Stimulated activated CD8-positive, alpha-beta memory T cell treated with anti-CD3 and anti-CD28 coated beads, Interleukin-12 subunit alpha, Interleukin-12 subunit beta, amount 100 ng/mL, for 4 hours (primary cell): ENCODE measurements around the gene TMEM255B.
"Not testable (repeated sequence)": the region's sequence is repeated elsewhere in the genome, so short reads cannot be mapped to it uniquely, and the experiment has no call there.

Source experiments
- DNase-seq: peaks from one replicate; pipeline ENCODE4 v3.0.0-alpha.2; 2020; ENCODE audit warnings: low read depth

Gene TMEM255B

DNA sequence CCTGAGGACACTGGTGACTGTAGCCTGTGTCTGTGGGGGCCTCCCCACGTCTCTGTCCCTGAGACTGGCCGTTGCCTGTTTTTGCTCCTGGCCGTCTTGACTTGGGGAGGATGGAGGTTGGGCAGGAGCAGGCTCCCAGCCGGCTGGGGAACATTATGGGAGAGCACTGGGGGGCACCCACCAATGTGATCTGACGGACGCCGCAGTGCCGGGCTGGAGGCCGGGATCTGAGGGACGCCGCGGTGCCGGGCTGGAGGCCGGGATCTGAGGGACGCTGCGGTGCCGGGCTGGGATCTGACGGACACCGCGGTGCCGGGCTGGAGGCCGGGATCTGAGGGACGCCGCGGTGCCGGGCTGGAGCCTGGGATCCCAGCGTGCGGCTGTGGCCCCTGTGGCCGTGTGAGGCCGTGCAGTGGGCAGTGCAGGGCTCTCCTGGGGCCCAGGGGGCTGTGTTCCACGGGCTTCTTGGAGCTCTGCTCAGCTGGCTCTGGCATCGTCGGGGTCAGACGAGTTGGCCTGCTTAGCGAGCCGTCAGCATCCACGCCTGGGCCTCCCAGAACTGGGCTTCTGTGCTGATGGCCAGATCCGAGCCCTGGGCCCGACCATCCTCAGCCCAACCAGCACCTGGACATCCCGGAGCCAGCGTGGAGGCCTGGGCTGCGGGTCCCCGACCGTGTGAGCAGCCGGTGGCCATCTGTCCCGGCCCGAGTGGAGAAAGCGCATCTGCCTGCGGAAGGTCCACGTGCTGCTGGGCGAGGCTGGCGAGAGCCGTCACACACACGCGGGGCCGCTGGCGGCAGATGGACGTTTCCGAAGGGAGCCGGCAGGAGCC lies 59.0 kb downstream of the TMEM255B start:
- DNase-seq = no peak

DNA sequence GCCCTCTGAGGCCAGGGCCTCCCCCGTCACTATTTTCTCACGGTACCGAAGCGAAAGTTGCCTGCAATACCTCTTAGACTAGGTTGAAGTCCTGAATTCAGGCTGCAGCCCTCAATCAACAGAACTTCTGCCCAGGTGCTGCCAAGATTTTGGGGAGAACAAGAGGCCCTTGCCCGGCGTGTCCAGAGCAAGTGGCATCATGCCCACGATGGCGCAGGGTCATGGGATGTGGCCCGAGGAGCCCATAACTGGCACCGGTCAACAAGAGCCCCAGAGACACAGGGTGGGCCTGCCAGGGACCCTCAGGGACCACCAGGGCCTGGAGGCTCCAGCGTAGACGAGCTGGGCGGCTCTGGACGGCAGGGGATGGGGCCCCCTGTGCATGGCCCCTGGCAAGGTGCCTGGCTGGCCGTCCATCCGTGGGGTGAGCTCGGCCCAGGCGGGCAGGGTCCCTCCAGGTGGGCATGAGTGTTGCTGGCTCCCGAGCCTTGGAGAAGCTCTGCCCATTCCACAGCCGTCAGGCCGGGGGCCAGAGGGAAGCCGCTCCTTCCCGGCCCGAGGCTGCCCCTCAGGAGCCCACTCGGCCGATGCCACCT lies 59.8 kb downstream of the TMEM255B start:
- no peak for DNase-seq

DNA sequence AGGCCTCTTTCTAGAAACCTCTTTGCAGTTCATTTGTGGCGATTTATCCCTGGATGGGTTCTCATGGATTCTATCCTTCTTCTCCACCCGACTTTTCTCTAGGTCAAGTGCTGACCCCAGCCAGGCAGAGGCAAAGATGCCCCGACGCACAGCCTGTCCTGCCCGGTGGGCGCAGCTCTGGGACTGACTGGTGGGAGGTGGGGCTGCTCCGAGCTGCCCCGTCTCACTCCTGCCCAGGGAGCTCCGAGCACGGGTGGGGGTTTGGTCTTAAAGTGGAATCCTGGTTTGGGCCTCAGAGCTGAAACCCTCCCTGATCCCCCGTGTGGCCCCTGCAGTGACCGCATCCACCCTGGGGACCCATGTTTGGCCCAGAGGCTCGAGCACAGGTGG lies 60.3 kb downstream of the TMEM255B start:
- DNase-seq = no peak

- no peak for DNase-seq
These were observed 61.0 kb downstream of the TMEM255B start for GRCh38 chr13:113819731-113820715.

GRCh38 chr13:113820813-113821651 lies 62.0 kb downstream of the TMEM255B start:
- no peak for DNase-seq

DNA sequence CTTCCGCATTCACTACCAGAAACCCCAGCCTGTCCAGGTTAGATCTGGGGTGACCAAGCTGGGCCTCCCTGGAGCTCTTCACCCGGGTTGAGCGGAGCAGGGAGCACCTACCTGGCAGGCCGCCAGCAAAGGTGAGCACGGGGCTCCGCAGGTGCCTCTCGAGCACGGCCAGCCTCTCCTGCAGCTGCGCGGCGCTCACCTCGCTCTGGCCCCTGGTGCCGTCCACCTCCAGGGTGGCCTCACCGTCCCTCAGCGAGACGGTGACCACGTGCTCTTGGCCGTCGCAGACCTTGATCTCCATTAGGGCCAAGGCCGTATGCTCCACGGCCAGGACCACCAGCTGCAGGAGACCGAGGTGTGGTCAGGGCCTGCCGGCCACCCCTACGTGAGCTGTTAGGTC lies 62.8 kb downstream of the TMEM255B start:
- no peak for DNase-seq

GRCh38 chr13:113822266-113822665 lies 63.2 kb downstream of the TMEM255B start:
- DNase-seq = no peak

DNA sequence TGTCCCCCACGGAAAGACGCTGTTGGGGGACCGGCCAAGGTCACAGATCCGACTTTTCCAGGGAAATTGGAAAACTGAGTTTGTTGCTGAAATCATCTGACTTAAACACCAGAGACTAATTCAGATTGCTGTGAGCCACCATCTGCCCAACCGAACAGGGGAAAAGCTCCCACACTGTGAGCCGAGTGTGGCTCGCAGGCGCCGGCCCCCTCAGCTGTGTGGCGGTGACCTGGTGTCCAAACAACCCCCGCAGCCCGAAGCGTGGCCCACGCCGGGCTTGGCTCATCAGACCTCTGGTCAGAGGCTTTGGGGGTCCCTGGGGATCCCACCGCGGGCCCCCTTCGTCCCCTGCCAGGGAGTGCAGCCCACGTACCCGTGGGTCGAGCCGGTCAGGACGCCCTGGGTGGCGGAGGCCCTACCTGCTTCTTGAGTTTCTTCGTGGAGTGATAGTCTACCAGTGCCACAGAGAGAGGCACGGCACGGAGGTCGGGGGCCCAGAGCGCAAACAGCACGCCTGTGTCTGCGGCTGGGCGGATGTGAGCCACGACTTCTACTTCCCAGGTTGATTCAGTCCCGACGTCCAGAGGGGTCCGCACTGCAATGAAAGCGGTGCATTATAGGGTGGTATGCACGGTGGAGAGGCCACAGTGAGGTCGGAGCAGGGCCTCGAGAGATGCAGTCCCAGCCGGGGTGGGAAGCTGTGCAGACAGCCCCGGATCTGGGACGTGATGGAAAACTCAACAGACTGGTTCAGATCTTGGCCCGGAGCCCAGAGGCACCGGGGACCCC lies 64.1 kb downstream of the TMEM255B start:
- no peak for DNase-seq

- no peak for DNase-seq
These were observed 64.7 kb downstream of the TMEM255B start for GRCh38 chr13:113823771-113824170.

GRCh38 chr13:113825841-113826240 lies 66.8 kb downstream of the TMEM255B start:
- DNase-seq = no peak

GRCh38 chr13:113826446-113826845 lies 67.4 kb downstream of the TMEM255B start:
- not testable (repeated sequence) for DNase-seq

- DNase-seq = no peak
These were observed 68.0 kb downstream of the TMEM255B start for GRCh38 chr13:113827021-113827420.

DNA sequence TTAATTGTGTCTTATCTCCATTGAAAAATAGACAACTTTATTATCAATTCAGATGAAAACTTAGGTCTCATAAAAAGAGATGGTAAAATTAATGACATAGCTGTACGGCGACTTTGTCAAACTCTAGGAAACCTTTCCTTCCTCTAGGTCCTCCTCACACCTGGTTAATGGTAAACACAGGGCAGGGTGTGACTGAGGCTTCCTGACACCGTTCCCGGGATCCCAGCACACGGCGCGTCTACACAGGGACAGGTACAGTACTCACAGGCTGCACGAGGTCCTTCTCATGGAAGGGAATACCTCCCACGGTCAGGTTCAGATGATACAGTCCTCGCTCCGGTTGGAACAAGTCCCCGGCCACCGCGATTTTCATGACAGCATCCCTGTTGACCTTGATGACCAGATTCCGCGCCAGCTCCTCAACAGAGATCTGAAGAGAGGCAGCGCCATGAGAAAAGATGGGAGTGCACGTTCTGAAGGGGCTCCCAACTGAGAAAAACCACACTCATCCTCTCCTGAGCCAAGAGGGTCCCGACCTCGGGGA lies 69.3 kb downstream of the TMEM255B start:
- no peak for DNase-seq

GRCh38 chr13:113830426-113830950 lies 71.5 kb downstream of the TMEM255B start:
- DNase-seq = not testable (repeated sequence)

DNA sequence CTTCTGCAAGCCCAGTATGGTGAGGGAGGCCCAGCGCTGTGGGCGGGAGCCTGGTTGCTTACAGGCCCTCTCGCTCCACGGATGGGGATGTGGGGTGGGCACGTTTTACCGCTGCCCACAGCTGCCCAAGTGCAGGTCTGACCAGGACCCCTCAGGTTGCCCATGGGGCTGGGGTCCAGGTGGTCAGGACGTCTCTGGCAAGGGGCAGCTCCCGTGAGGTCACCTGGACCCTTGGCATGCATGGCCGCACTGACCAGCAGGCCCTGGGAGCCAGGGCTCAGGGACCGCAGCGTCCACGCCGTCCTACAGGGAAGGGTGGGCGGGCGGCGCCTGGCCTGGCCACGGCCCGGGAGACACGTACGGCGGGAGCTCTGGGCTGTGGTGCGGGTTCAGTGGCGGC lies 72.0 kb downstream of the TMEM255B start:
- no peak for DNase-seq

DNA sequence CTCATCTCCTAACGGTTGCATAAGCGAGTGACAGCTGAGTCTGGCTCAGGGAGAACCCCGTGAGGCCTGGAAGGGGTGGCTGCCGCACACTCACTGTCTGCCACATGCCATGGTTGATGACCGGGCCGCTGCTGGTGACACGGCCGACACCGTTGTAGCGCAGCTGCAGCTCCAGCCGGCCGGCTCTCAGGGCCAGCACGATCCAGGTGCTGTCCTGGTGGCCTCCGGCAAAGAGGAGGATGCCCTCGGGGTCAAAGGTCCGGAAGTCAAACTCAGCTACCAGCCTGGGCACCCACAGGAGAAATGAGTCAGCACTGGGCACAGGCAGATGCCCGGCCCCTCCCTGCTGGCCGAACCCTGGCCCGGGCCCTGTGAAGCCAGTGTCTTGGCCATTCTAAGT lies 73.2 kb downstream of the TMEM255B start:
- no peak for DNase-seq

- no peak for DNase-seq
These were observed 73.6 kb downstream of the TMEM255B start for GRCh38 chr13:113832631-113833030.

DNA sequence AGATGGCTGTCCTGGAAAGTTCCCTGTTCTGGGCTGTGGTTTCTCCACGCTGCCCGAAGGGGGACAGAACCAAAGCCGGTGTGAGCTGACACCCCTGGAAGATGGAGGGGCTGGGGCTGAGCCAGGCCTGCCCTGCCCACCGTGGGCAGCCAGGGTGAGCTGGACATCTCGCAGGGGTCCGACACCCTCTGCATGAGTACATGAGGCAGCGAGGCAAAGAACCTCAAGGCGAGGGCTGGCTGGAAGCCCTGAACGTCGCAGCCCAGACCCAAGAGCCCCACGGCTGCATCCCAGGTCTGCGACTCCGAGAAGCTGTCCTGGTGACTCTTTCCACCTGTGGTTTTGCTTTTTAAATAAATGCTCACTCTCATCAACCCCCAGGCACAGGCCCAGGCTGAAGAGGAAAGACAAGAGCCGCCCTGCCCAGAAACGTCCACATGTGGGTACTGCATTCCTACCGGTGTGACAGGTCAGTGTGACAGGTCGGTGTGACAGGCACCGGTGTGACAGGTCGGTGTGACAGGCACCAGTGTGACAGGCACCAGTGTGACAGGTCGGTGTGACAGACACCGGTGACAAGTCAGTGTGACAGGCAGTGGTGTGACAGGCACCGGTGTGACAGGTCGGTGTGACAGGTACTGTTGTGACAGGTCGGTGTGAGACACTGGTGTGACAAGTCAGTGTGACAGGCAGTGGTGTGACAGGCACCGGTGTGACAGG lies 74.2 kb downstream of the TMEM255B start:
- DNase-seq = no peak

DNA sequence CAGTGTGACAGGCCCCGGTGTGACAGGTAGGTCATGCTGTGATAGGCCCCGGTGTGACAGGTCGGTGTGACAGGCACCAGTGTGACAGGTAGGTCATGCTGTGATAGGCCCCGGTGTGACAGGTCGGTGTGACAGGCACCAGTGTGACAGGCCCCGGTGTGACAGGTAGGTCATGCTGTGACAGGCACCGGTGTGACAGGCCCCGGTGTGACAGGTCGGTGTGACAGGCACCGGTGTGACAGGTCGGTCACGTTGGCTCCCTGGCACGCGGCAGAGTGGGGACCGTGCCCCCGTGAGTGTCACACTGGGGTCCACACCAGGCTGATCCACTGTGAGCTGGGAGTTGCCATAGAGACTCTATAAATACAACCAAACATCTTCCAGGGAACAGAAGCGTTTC lies 75.0 kb downstream of the TMEM255B start:
- DNase-seq = not testable (repeated sequence)
